ENCODE results near the gene COL16A1.

COL16A1 gene

GRCh38 chr1:31621498-31621820 is 82.4 kb downstream of the COL16A1 start:
- H3K4me1 Mint-ChIP-seq = peaks cover 13% of the 10 kb centered on the region
- DNase-seq (no peak), ATAC-seq (no peak)
- peaks cover 7% of the 10 kb centered on the region for H3K36me3 Mint-ChIP-seq (ENCODE audit: low read depth)
- peaks cover 17% of the 10 kb centered on the region for H3K27me3 Mint-ChIP-seq
- no peak overlapping the region for H3K27ac Mint-ChIP-seq
- no peaks in the 10 kb centered on the region for H3K9me3 Mint-ChIP-seq
- no peak overlapping the region for H3K4me3 Mint-ChIP-seq

GRCh38 chr1:31620631-31621497 is 83.0 kb downstream of the COL16A1 start:
- no peaks in the 10 kb centered on the region for H3K9me3 Mint-ChIP-seq
- peaks cover 7% of the 10 kb centered on the region for H3K36me3 Mint-ChIP-seq (ENCODE audit: low read depth)
- H3K4me3 Mint-ChIP-seq = no peak overlapping the region
- H3K4me1 Mint-ChIP-seq = peaks cover 13% of the 10 kb centered on the region
- peaks cover 22% of the 10 kb centered on the region for H3K27me3 Mint-ChIP-seq
- H3K27ac Mint-ChIP-seq = no peak overlapping the region
- DNase-seq (no peak), ATAC-seq (no peak)

DNA sequence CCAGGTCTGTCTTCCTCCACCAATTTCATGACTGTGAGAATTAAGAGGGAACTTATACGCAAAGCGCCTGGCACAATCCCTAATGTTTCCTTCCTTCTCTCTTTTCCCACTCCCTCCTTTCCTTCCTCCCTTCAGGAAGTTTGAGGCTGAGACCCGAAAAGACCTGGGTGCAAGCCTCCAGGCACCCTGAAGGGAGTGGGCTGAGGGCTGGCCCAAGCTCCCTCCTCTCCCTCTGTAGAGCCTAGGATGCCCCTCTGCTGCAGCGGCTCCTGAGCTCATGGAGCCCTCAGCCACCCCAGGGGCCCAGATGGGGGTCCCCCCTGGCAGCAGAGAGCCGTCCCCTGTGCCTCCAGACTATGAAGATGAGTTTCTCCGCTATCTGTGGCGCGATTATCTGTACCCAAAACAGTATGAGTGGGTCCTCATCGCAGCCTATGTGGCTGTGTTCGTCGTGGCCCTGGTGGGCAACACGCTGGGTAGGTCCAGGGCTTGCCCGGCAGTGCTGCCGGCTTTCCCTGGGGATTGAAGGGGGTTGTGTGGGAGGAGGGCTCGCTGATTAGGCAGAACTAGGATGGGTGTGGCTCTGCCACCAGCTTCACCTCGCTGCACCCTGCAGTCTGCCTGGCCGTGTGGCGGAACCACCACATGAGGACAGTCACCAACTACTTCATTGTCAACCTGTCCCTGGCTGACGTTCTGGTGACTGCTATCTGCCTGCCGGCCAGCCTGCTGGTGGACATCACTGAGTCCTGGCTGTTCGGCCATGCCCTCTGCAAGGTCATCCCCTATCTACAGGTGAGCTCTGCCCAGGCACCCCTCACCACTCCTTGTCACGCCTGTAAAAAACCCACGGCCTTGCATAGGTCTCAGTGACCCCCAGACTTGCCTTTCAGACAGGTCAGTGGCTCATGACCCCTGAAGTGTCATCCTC is 84.6 kb downstream of the COL16A1 start:
- DNase-seq = no peak
- peaks cover 25% of the 10 kb centered on the region for H3K27me3 Mint-ChIP-seq
- no peak overlapping the region for H3K27ac Mint-ChIP-seq
- no peak overlapping the region for H3K4me3 Mint-ChIP-seq
- H3K36me3 Mint-ChIP-seq (ENCODE audit: low read depth) = peaks cover 5% of the 10 kb centered on the region
- no peak for ATAC-seq
- H3K9me3 Mint-ChIP-seq = no peaks in the 10 kb centered on the region
- H3K4me1 Mint-ChIP-seq = peaks cover 8% of the 10 kb centered on the region

- Mint-ChIP-seq H3K27me3 (peaks cover 25% of the 10 kb centered on the region), H3K36me3 (ENCODE audit: low read depth) (no peaks in the 10 kb centered on the region), H3K4me1 (peaks cover 3% of the 10 kb centered on the region), H3K27ac (no peak overlapping the region), H3K9me3 (no peaks in the 10 kb centered on the region), H3K4me3 (no peak overlapping the region)
- ATAC-seq = peak; percentile 29
- DNase-seq = peak; percentile 59
Observed at GRCh38 chr1:31617916-31618746, 85.7 kb downstream of the COL16A1 start.

- Mint-ChIP-seq H3K27ac (no peak within 1 kb of the TSS), H3K36me3 (ENCODE audit: low read depth) (no peaks in the 10 kb centered on the region), H3K27me3 (peaks cover 25% of the 10 kb centered on the region), H3K9me3 (no peaks in the 10 kb centered on the region), H3K4me1 (peaks cover 3% of the 10 kb centered on the region), H3K4me3 (peak within 1 kb of the TSS; percentile 70)
- ATAC-seq (no peak), DNase-seq (no peak)
Observed at GRCh38 chr1:31617218-31617915, 86.5 kb downstream of the COL16A1 start, which contains the start of gene HCRTR1. HCRTR1 (plus strand) TSS chr1:31617689; CDS start chr1:31619193, 1,504 bp downstream.

- H3K9me3 Mint-ChIP-seq = no peaks in the 10 kb centered on the region
- no peak overlapping the region for H3K4me3 Mint-ChIP-seq
- no peak for ATAC-seq
- H3K27me3 Mint-ChIP-seq = peaks cover 25% of the 10 kb centered on the region
- no peaks in the 10 kb centered on the region for H3K36me3 Mint-ChIP-seq (ENCODE audit: low read depth)
- H3K27ac Mint-ChIP-seq = no peak overlapping the region
- DNase-seq = no peak
- peaks cover 6% of the 10 kb centered on the region for H3K4me1 Mint-ChIP-seq
Observed at GRCh38 chr1:31615939-31616338, 87.9 kb downstream of the COL16A1 start.

GRCh38 chr1:31615414-31615813 is 88.4 kb downstream of the COL16A1 start:
- H3K9me3 Mint-ChIP-seq = no peaks in the 10 kb centered on the region
- DNase-seq (no peak), ATAC-seq (no peak)
- H3K27me3 Mint-ChIP-seq = peaks cover 28% of the 10 kb centered on the region
- no peak overlapping the region for H3K27ac Mint-ChIP-seq
- H3K4me1 Mint-ChIP-seq = peaks cover 6% of the 10 kb centered on the region
- no peaks in the 10 kb centered on the region for H3K36me3 Mint-ChIP-seq (ENCODE audit: low read depth)
- H3K4me3 Mint-ChIP-seq = no peak overlapping the region

DNA sequence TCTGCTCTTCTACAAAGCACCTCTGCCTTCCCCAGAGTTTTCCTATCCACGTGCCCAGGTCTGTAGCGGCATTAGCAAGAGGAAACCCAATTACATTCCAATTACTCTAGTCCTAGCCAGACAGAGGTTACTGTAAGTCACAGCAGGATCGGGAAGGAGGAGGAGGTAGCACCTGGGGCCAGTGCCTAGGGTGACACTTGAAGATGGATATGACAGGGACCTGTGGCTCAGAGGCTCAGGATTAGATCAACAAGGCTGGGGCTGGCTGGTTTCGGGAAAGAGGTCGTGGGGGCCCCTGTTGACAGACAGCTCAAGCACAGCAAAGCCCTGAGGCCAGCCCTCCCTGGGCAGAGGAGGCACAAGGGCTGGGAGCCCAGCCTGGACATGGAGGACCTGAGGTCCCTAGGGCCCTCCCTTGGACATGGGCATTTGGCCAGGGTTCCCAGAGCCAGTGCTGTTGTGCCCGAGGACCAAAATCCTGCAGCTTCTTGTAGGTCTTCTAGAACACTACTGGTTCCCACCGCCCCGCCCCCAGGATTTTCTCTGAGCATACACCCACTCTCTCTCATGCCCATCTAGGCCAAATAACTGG is 89.3 kb downstream of the COL16A1 start:
- ATAC-seq (no peak), DNase-seq (no peak)
- H3K36me3 Mint-ChIP-seq (ENCODE audit: low read depth) = no peaks in the 10 kb centered on the region
- H3K4me3 Mint-ChIP-seq = no peak overlapping the region
- no peak overlapping the region for H3K27ac Mint-ChIP-seq
- peaks cover 6% of the 10 kb centered on the region for H3K4me1 Mint-ChIP-seq
- peaks cover 29% of the 10 kb centered on the region for H3K27me3 Mint-ChIP-seq
- H3K9me3 Mint-ChIP-seq = no peaks in the 10 kb centered on the region

DNA sequence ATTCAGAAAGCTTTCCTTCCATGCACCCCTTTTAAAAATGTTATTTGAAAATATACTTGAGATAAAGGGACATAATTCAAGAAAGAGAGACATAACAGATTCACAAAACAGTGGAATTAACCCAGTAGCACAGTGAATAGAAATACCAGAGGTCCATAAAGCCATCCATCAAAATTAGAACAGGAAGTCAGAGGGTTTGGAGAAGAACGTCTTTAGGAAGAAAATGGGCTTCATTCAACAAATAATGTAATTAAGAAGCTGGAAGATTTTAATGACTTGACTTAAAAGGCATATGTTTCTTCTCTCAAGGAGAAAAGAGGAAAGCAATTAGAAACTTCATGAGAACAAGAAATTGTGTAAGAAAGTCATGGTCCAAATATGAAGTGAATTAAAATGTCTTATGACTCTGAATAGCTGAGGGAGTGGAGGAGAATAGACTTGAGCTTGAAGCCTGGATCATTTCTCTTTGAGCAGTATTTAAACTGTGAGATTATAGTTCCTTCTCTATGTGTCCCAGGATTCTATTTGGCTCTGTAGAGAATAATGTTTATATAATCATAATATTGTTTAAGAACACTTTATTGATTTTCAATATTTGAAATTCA is 94.2 kb downstream of the COL16A1 start:
- Mint-ChIP-seq H3K4me1 (peaks cover 17% of the 10 kb centered on the region), H3K9me3 (no peaks in the 10 kb centered on the region), H3K27me3 (peaks cover 8% of the 10 kb centered on the region), H3K36me3 (ENCODE audit: low read depth) (no peaks in the 10 kb centered on the region), H3K27ac (no peak overlapping the region), H3K4me3 (no peak overlapping the region)
- ATAC-seq = no peak
- no peak for DNase-seq

- peaks cover 17% of the 10 kb centered on the region for H3K4me1 Mint-ChIP-seq
Observed at GRCh38 chr1:31607360-31607759, 96.5 kb downstream of the COL16A1 start.

DNA sequence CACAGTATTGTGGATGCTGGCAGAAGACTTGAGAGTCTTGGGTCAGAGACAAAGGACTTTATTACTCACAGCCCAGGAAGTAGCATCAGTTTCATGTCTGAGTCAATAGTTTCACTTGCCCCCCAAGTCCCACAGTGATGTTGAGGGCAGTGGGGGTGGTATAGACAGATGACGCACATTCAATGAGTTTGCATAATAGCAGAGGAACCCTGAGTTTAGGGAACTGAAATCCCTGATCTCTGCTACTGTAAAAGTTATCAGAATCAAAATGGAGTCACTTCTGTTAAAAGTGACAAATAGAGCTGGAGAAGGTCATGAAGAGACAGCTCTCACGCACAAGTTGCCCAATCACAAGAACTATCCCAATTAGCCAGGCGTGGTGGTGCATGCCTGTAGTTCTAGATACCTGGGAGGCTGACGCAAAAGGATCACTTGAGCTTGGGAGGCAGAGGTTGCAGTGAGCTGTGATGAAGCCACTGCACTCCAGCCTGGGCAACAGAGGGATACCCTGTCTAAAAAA is 97.8 kb downstream of the COL16A1 start:
- ATAC-seq (peak; percentile 100), DNase-seq (peak; percentile 45)
- peak overlapping the region; percentile 68 for H3K27ac Mint-ChIP-seq

More at GRCh38 chr1:31607360-31607759, 96.5 kb downstream of the COL16A1 start:
- peaks cover 11% of the 10 kb centered on the region for H3K27me3 Mint-ChIP-seq
- ATAC-seq (no peak), DNase-seq (no peak)
- no peaks in the 10 kb centered on the region for H3K9me3 Mint-ChIP-seq
- no peaks in the 10 kb centered on the region for H3K36me3 Mint-ChIP-seq (ENCODE audit: low read depth)
- no peak overlapping the region for H3K4me3 Mint-ChIP-seq
- H3K27ac Mint-ChIP-seq = no peak overlapping the region

More for the DNA sequence above, 97.8 kb downstream of the COL16A1 start:
- no peaks in the 10 kb centered on the region for H3K36me3 Mint-ChIP-seq (ENCODE audit: low read depth)
- H3K9me3 Mint-ChIP-seq = no peaks in the 10 kb centered on the region
- peaks cover 11% of the 10 kb centered on the region for H3K27me3 Mint-ChIP-seq
- H3K4me1 Mint-ChIP-seq = peaks cover 13% of the 10 kb centered on the region
- H3K4me3 Mint-ChIP-seq = no peak overlapping the region
